ENCODE measurements around the gene PRRC2A.

The PRRC2A gene

GRCh38 chr6:31580438-31580740, 40.1 kb upstream of the PRRC2A start:
- Histone ChIP-seq H3K27ac (peak overlapping the region; percentile 46 to 82), H3K4me3 (peak overlapping the region; percentile 83)
- DNase-seq (ENCODE audit: low spot score): no peak
- TF ChIP-seq CTCF (IDR thresholded peaks at IDR 0.05): no peak

- DNase-seq (ENCODE audit: low spot score): no peak
- peak overlapping the region; percentile 46 to 82 for H3K27ac ChIP-seq
- peak; percentile 98 for TF ChIP-seq CTCF (IDR thresholded peaks at IDR 0.05)
- H3K4me3 ChIP-seq: peak overlapping the region; percentile 83
These were observed 39.6 kb upstream of the PRRC2A start for GRCh38 chr6:31580807-31581433.

GRCh38 chr6:31581434-31582229, 38.9 kb upstream of the PRRC2A start:
- peak overlapping the region; percentile 83 for H3K4me3 ChIP-seq
- no peak for TF ChIP-seq CTCF (IDR thresholded peaks at IDR 0.05)
- H3K27ac ChIP-seq: peak overlapping the region; percentile 46 to 82
- no peak for DNase-seq (ENCODE audit: low spot score)

GRCh38 chr6:31582230-31582643, 38.3 kb upstream of the PRRC2A start, which contains the start of gene LTB:
TSS of gene LTB (minus strand) at chr6:31582424. CDS start at chr6:31582417, 7 bp downstream.
- no peak for DNase-seq (ENCODE audit: low spot score)
- no peak for TF ChIP-seq CTCF (IDR thresholded peaks at IDR 0.05)
- peak within 1 kb of the TSS; percentile 46 to 82 for H3K27ac ChIP-seq
- H3K4me3 ChIP-seq: peak within 1 kb of the TSS; percentile 83

- DNase-seq (ENCODE audit: low spot score): no peak
- H3K27ac ChIP-seq: peak overlapping the region in 1 of 2 donors; percentile 60
- H3K4me3 ChIP-seq: no peak overlapping the region
- no peak for TF ChIP-seq CTCF (IDR thresholded peaks at IDR 0.05)
These were observed 35.0 kb upstream of the PRRC2A start for GRCh38 chr6:31585491-31585890.

- DNase-seq (ENCODE audit: low spot score): no peak
- Histone ChIP-seq H3K27ac (peak within 1 kb of the TSS in 1 of 2 donors; percentile 63), H3K4me3 (no peak within 1 kb of the TSS)
- no peak for TF ChIP-seq CTCF (IDR thresholded peaks at IDR 0.05)
These were observed 34.5 kb upstream of the PRRC2A start, which contains the start of gene LST1 for GRCh38 chr6:31586008-31586407. TSS of gene LST1 (plus strand) at chr6:31586277. CDS start at chr6:31587300, 1,023 bp downstream.
